Memory B cell (primary cell): Measurements from ENCODE around the gene MTERF4.
"Not testable (repeated sequence)": the region's sequence is repeated elsewhere in the genome, so short reads cannot be mapped to it uniquely, and the experiment has no call there.

Experiments used
- ATAC-seq: fragments of 150-1000 bp; cut with Tn5 transposase; 2 replicates; pipeline ENCODE4 v1.10.0; 2021; ENCODE audit warnings: low read depth, mild to moderate bottlenecking, moderate library complexity
- DNase-seq, 2 donors: peaks; one replicate each; pipeline ENCODE4 v3.0.0; 2022; ENCODE audit warnings: low spot score in 2 of 2
- H3K27ac Mint-ChIP-seq: one replicate; pipeline ENCODE4 v1.8.0; 2022; ENCODE audit warnings: mild to moderate bottlenecking, moderate library complexity, mixed read lengths
- H3K27me3 Mint-ChIP-seq: one replicate; pipeline ENCODE4 v1.8.0; 2022; ENCODE audit warnings: mixed read lengths
- H3K36me3 Mint-ChIP-seq: one replicate; pipeline ENCODE4 v1.8.0; 2022; ENCODE audit warnings: mild to moderate bottlenecking, mixed read lengths
- H3K4me1 Mint-ChIP-seq: one replicate; pipeline ENCODE4 v1.8.0; 2022; ENCODE audit warnings: mixed read lengths
- H3K4me3 Mint-ChIP-seq: one replicate; pipeline ENCODE4 v1.8.0; 2022; ENCODE audit warnings: mild to moderate bottlenecking, moderate library complexity, mixed read lengths
- H3K9me3 Mint-ChIP-seq: one replicate; pipeline ENCODE4 v1.8.0; 2022; ENCODE audit warnings: mixed read lengths

MTERF4 gene

GRCh38 chr2:241094924-241095420, 7.1 kb downstream of the MTERF4 start:
- H3K36me3 Mint-ChIP-seq, result peaks cover 46% of the 10 kb centered on the region
- H3K9me3 Mint-ChIP-seq, result no peaks in the 10 kb centered on the region
- ATAC-seq (no peak), DNase-seq (no peak)
- no peaks in the 10 kb centered on the region for H3K27me3 Mint-ChIP-seq
- H3K4me1 Mint-ChIP-seq, result peaks cover 39% of the 10 kb centered on the region
- peak overlapping the region; percentile 68 for H3K27ac Mint-ChIP-seq
- no peak overlapping the region for H3K4me3 Mint-ChIP-seq

GRCh38 chr2:241094172-241094571, 7.9 kb downstream of the MTERF4 start:
- ATAC-seq (no peak), DNase-seq (no peak)
- peaks cover 39% of the 10 kb centered on the region for H3K36me3 Mint-ChIP-seq
- no peaks in the 10 kb centered on the region for H3K27me3 Mint-ChIP-seq
- no peak overlapping the region for H3K4me3 Mint-ChIP-seq
- H3K9me3 Mint-ChIP-seq, result no peaks in the 10 kb centered on the region
- peak overlapping the region; percentile 68 for H3K27ac Mint-ChIP-seq
- H3K4me1 Mint-ChIP-seq, result peaks cover 31% of the 10 kb centered on the region

GRCh38 chr2:241093133-241093781, 8.8 kb downstream of the MTERF4 start:
- Mint-ChIP-seq H3K36me3 (peaks cover 34% of the 10 kb centered on the region), H3K4me1 (peaks cover 28% of the 10 kb centered on the region)
- H3K27me3 Mint-ChIP-seq, ATAC-seq, H3K27ac Mint-ChIP-seq, H3K4me3 Mint-ChIP-seq, H3K9me3 Mint-ChIP-seq, DNase-seq: not testable (repeated sequence)

- H3K36me3 Mint-ChIP-seq, result peaks cover 33% of the 10 kb centered on the region
- DNase-seq, result no peak
Measured at GRCh38 chr2:241092677-241093076, 9.4 kb downstream of the MTERF4 start.

GRCh38 chr2:241091734-241092445, 10.2 kb downstream of the MTERF4 start:
- no peak overlapping the region for H3K27ac Mint-ChIP-seq

More at GRCh38 chr2:241092677-241093076, 9.4 kb downstream of the MTERF4 start:
- H3K4me1 Mint-ChIP-seq, result peaks cover 31% of the 10 kb centered on the region
- ATAC-seq, result no peak
- peak overlapping the region; percentile 28 for H3K27ac Mint-ChIP-seq
- no peaks in the 10 kb centered on the region for H3K9me3 Mint-ChIP-seq
- no peak overlapping the region for H3K4me3 Mint-ChIP-seq
- H3K27me3 Mint-ChIP-seq, result no peaks in the 10 kb centered on the region

GRCh38 chr2:241091201-241091600, 10.9 kb downstream of the MTERF4 start:
- no peak overlapping the region for H3K4me3 Mint-ChIP-seq
- no peaks in the 10 kb centered on the region for H3K9me3 Mint-ChIP-seq
- ATAC-seq, result no peak
- no peak overlapping the region for H3K27ac Mint-ChIP-seq
- no peaks in the 10 kb centered on the region for H3K27me3 Mint-ChIP-seq
- no peak for DNase-seq
- peaks cover 24% of the 10 kb centered on the region for H3K36me3 Mint-ChIP-seq
- peaks cover 22% of the 10 kb centered on the region for H3K4me1 Mint-ChIP-seq

More at GRCh38 chr2:241091734-241092445, 10.2 kb downstream of the MTERF4 start:
- Mint-ChIP-seq H3K4me1 (peaks cover 24% of the 10 kb centered on the region), H3K36me3 (peaks cover 26% of the 10 kb centered on the region), H3K4me3 (no peak overlapping the region), H3K27me3 (no peaks in the 10 kb centered on the region), H3K9me3 (no peaks in the 10 kb centered on the region)
- DNase-seq (no peak), ATAC-seq (no peak)

- Mint-ChIP-seq H3K27ac (peak overlapping the region; percentile 58), H3K4me3 (no peak overlapping the region), H3K27me3 (no peaks in the 10 kb centered on the region), H3K4me1 (peaks cover 15% of the 10 kb centered on the region), H3K9me3 (peaks cover 1% of the 10 kb centered on the region), H3K36me3 (peaks cover 22% of the 10 kb centered on the region)
- ATAC-seq, result no peak
- DNase-seq, result no peak
Measured at GRCh38 chr2:241088791-241089732, 13.0 kb downstream of the MTERF4 start.

- Mint-ChIP-seq H3K27ac (peak overlapping the region; percentile 58), H3K9me3 (peaks cover 1% of the 10 kb centered on the region), H3K4me3 (peak overlapping the region; percentile 72), H3K4me1 (peaks cover 15% of the 10 kb centered on the region), H3K27me3 (no peaks in the 10 kb centered on the region), H3K36me3 (peaks cover 22% of the 10 kb centered on the region)
- ATAC-seq, result peak; percentile 85
- no peak for DNase-seq
Measured at GRCh38 chr2:241088376-241088775, 13.7 kb downstream of the MTERF4 start.

GRCh38 chr2:241087420-241088268, 14.4 kb downstream of the MTERF4 start:
- Mint-ChIP-seq H3K4me1 (peaks cover 18% of the 10 kb centered on the region), H3K9me3 (peaks cover 1% of the 10 kb centered on the region), H3K27me3 (no peaks in the 10 kb centered on the region), H3K27ac (peak overlapping the region; percentile 58), H3K4me3 (peak overlapping the region; percentile 72), H3K36me3 (peaks cover 21% of the 10 kb centered on the region)
- ATAC-seq, result no peak
- no peak for DNase-seq

- Mint-ChIP-seq H3K4me1 (peaks cover 17% of the 10 kb centered on the region), H3K9me3 (peaks cover 1% of the 10 kb centered on the region), H3K27ac (no peak overlapping the region), H3K27me3 (no peaks in the 10 kb centered on the region), H3K4me3 (no peak overlapping the region), H3K36me3 (peaks cover 13% of the 10 kb centered on the region)
- DNase-seq, result no peak
- ATAC-seq, result no peak
Measured at GRCh38 chr2:241084856-241085444, 17.1 kb downstream of the MTERF4 start.

- H3K36me3 Mint-ChIP-seq, result peaks cover 13% of the 10 kb centered on the region
- no peak overlapping the region for H3K4me3 Mint-ChIP-seq
- peaks cover 1% of the 10 kb centered on the region for H3K9me3 Mint-ChIP-seq
- no peaks in the 10 kb centered on the region for H3K27me3 Mint-ChIP-seq
- peaks cover 14% of the 10 kb centered on the region for H3K4me1 Mint-ChIP-seq
- peak overlapping the region; percentile 32 for H3K27ac Mint-ChIP-seq
- DNase-seq (no peak), ATAC-seq (no peak)
Measured at GRCh38 chr2:241083091-241083415, 19.0 kb downstream of the MTERF4 start.

- Mint-ChIP-seq H3K27ac (peak overlapping the region; percentile 32), H3K27me3 (no peaks in the 10 kb centered on the region), H3K9me3 (peaks cover 1% of the 10 kb centered on the region), H3K4me1 (peaks cover 9% of the 10 kb centered on the region), H3K4me3 (no peak overlapping the region), H3K36me3 (peaks cover 13% of the 10 kb centered on the region)
- DNase-seq, result no peak
- ATAC-seq, result no peak
Measured at GRCh38 chr2:241082341-241083090, 19.6 kb downstream of the MTERF4 start.
